H1 (cell line): Measurements from ENCODE around the gene CRHR1. TPM values are rescaled to one million over a fixed set of nuclear protein-coding genes. Genes with fewer than 3 reads are reported as not detected.

Experiments
- CHD2 ChIP-seq: IDR thresholded peaks from 2 replicates; pipeline ENCODE4 v1.6.1; 2012; ENCODE audit warnings: low read length, improper control_type of control experiment
- CHD7 ChIP-seq: fragments of 300-600 bp; sonication (generic); IDR thresholded peaks from 2 replicates; pipeline ENCODE4 v1.7.1; 2012; ENCODE audit warnings: low read length, moderate library complexity, mild to moderate bottlenecking, inconsistent platforms; ENCODE audit not compliant: insufficient replicate concordance
- EGR1 ChIP-seq: IDR thresholded peaks from 2 replicates; pipeline ENCODE4 v1.6.1; 2011; ENCODE audit warnings: low read depth, low read length, borderline replicate concordance
- EP300 ChIP-seq, 2 experiments: IDR thresholded peaks; 1 replicate in 1 of 2; 2 replicates in 1 of 2; pipeline ENCODE4 v1.6.1; 2011 to 2012; ENCODE audit warnings: low read depth in 2 of 2, low read length in 2 of 2, mild to moderate bottlenecking in 2 of 2, borderline replicate concordance in 1 of 2, inconsistent platforms in 1 of 2, moderate library complexity in 1 of 2
- GABPA ChIP-seq: IDR thresholded peaks from 2 replicates; pipeline ENCODE4 v1.6.1; 2011; ENCODE audit warnings: mild to moderate bottlenecking, low read length, moderate library complexity, borderline replicate concordance; ENCODE audit not compliant: insufficient read depth
- GTF2F1 ChIP-seq: IDR thresholded peaks from 2 replicates; pipeline ENCODE4 v1.6.1; 2012; ENCODE audit warnings: low read depth, low read length, improper control_type of control experiment, borderline replicate concordance
- JUN ChIP-seq: IDR thresholded peaks from 2 replicates; pipeline ENCODE4 v1.6.1; 2011; ENCODE audit warnings: low read depth, mild to moderate bottlenecking, improper control_type of control experiment, low read length
- KDM5A ChIP-seq: fragments of 200-600 bp; IDR thresholded peaks from 2 replicates; pipeline ENCODE4 v1.7.1; 2012; ENCODE audit warnings: mild to moderate bottlenecking, low read length, inconsistent platforms, mixed read lengths
- RNF2 ChIP-seq: fragments of 200-900, 300-1000 bp; sonication (generic); IDR thresholded peaks from 2 replicates; pipeline ENCODE4 v1.7.1; 2016; ENCODE audit warnings: borderline replicate concordance, low read depth, mild to moderate bottlenecking, antibody characterized with exemption, low read length; ENCODE audit not compliant: poor library complexity, severe bottlenecking; ENCODE audit errors: missing control alignments
- RXRA ChIP-seq: IDR thresholded peaks from 2 replicates; pipeline ENCODE4 v1.6.1; 2011; ENCODE audit warnings: low read depth, mild to moderate bottlenecking, low read length, moderate library complexity; ENCODE audit not compliant: insufficient read depth
- polyA plus RNA-seq, 7 experiments: library from polyadenylated mRNA; depleted of rRNA in 3 of 7; stranded (reverse) in 5 of 7; unstranded in 2 of 7; fragments of >200 nt in 5 of 7; fragments of 200-250 nt in 2 of 7; gene quantifications; 1 replicate in 5 of 7; 2 replicates in 1 of 7; 4 replicates in 1 of 7; pipeline versions ENCODE4 v1.2.1 to v1.2.3, GENCODE V29; 2011 to 2013; ENCODE audit warnings: missing spikeins in 2 of 7, mixed read lengths in 2 of 7
- total RNA-seq: library from RNA; stranded (reverse); fragmentation: NEBNext Ultra II Directional; extraction: Animal tissue kit (Norgen Biotek cat#: 25700); gene quantifications from 2 replicates; pipeline ENCODE4 v1.2.1, GENCODE V29; 2021

Gene CRHR1
- total and polyA plus RNA-seq, 2 of the 8 experiments (the other 6 are each of a cell fraction or from before 2014, with no cell fraction given): 0.56 to 1.7 TPM

- no peak for TF ChIP-seq CHD7
- TF ChIP-seq GTF2F1: no peak
- TF ChIP-seq JUN: no peak
- no peak for TF ChIP-seq GABPA
- no peak for TF ChIP-seq CHD2
- no peak for TF ChIP-seq RNF2
- TF ChIP-seq EGR1: no peak
- TF ChIP-seq EP300 (IDR thresholded peaks at IDR 0.05; ENCODE audit: borderline replicate concordance in 1 of 2, low read depth in 2 of 2, low read length in 2 of 2): no peak
- TF ChIP-seq RXRA: no peak
- TF ChIP-seq KDM5A: no peak
- TF ChIP-seq, all 59 proteins: peak for 0
These were observed 40.3 kb upstream of the CRHR1 start (continued) for GRCh38 chr17:45743626-45744326.
